ENCODE data around the gene IQCH. TPM values are rescaled to one million over a fixed set of nuclear protein-coding genes. Genes with fewer than 3 reads are reported as not detected.

Gene IQCH
- total RNA-seq, 1 experiment from 2014 or later: 1.1 TPM

- Histone ChIP-seq H4K5ac (ENCODE audit: insufficient read length, low read depth, low read length) (no peak overlapping the region), H3T11ph (ENCODE audit: low read length) (no peak overlapping the region), H2BK12ac (ENCODE audit: insufficient read length, low read depth, low read length) (no peak overlapping the region), H3K9me3 (ENCODE audit: control insufficient read depth, low read depth, low read length) (no peaks in the 10 kb centered on the region), H2AFZ (ENCODE audit: low read length) (no peak overlapping the region), H3K56ac (ENCODE audit: insufficient read length, low read depth, low read length) (no peak overlapping the region), H3K23me2 (ENCODE audit: insufficient read length, low read depth, low read length, poor library complexity, severe bottlenecking) (no peaks in the 10 kb centered on the region), H2BK20ac (ENCODE audit: low read depth, low read length, poor library complexity, severe bottlenecking) (no peak overlapping the region), H3K18ac (ENCODE audit: insufficient read length, low read depth, low read length) (no peak overlapping the region), H3K4me1 (ENCODE audit: insufficient read depth, low read length) (peaks cover 6% of the 10 kb centered on the region; the same call in 1 of the 2 replicates), H2BK120ac (ENCODE audit: low read depth, low read length, poor library complexity, severe bottlenecking) (no peak overlapping the region), H4K8ac (replicated peaks; ENCODE audit: insufficient read length, low read depth, low read length) (no peak overlapping the region), H3K27ac (ENCODE audit: insufficient read length, low read depth, low read length) (no peak overlapping the region), H2BK15ac (ENCODE audit: low read depth, low read length) (no peak overlapping the region), H2AK5ac (ENCODE audit: insufficient read length, low read length) (no peak overlapping the region), H3K4ac (ENCODE audit: low read depth, low read length) (no peak overlapping the region), H4K91ac (ENCODE audit: insufficient read length, low read depth, low read length) (no peak overlapping the region), H3K79me2 (ENCODE audit: insufficient read depth, low read length) (no peaks in the 10 kb centered on the region), H3K14ac (ENCODE audit: insufficient read depth, low read length) (no peak overlapping the region), H4K20me1 (ENCODE audit: control insufficient read depth, insufficient read depth, insufficient read length) (no peaks in the 10 kb centered on the region), H3K23ac (ENCODE audit: insufficient read length, low read depth, low read length) (no peak overlapping the region), H3K4me2 (ENCODE audit: insufficient read depth, insufficient read length, low read length) (no peak overlapping the region), H3K9ac (ENCODE audit: extremely low read depth, insufficient read length, low read length) (no peak overlapping the region), H3K27me3 (ENCODE audit: insufficient read depth, low read length) (no peaks in the 10 kb centered on the region), H2BK5ac (ENCODE audit: insufficient read length, low read length) (no peak overlapping the region), H3K79me1 (ENCODE audit: insufficient read depth, low read depth, low read length, poor library complexity, severe bottlenecking) (no peaks in the 10 kb centered on the region)
- no peak overlapping the region for H3K4me3 Mint-ChIP-seq
- no peak for TF ChIP-seq CTCF (conservative IDR thresholded peaks at IDR 0.05)
- peaks cover 14 to 17% of the 10 kb centered on the region in 2 experiments for H3K4me1 Mint-ChIP-seq
- no CpG with 5 or more reads among the region's 6 CpGs for WGBS (ENCODE audit: extremely low coverage, insufficient read length, low lambda C conversion rate)
- H3K27ac Mint-ChIP-seq: no peak overlapping the region; a peak in 1 of 7 replicates
- no peaks in the 10 kb centered on the region for H3K27me3 Mint-ChIP-seq (ENCODE audit: low read depth)
- DNase-seq: no peak
- H3K36me3 Mint-ChIP-seq (ENCODE audit: insufficient read depth in 1 of 3, low read depth in 3 of 3): no peaks in the 10 kb centered on the region
- H3K9me3 Mint-ChIP-seq: no peaks in the 10 kb centered on the region
Measured at GRCh38 chr15:67266870-67267269, 12.3 kb downstream of the IQCH start.

All from H9 (cell line).